ENCODE measurements around the gene HOXB3.

DNA sequence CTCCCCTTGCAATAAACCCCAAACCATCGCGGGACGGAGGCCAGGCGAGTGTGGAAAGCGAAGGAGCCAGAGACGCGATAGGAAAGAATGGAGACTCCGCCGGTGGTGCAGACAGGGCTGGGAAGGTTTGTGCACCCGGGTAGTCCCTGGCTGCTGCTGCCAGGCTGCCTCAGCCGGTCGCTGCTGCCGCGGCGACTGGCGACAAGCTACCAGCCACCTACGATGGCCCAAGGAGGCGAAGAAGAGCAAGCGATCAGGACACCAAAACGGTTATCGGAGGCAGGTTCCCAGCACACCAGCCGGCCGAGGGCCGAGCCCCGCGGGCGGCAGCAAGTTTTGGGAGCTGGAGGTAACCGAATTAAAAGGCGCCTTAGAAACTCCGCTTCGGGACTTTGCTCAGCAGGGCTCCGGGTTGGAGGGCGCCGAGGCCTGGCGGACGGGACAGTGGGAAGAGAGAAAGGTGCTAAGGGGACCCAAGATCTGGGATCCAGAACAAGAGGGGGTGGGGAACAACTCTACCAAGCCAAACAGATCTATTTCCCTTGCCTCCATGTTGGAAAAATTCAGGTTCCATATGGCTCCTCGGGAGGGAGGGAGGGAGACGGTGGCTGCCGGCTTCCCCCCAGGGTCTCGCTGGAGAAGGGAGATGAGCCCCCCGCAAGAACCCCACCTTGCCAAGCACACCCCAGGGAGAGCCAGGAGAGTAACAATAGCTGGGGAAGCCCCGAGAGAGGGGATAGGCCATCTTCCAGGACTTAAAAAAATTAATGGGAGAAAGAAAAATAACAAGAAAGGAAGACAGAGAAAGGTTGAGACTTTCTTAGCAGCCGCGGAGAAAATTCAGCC lies 35.4 kb downstream of the HOXB3 start:
- TF ChIP-seq, protein P1, sequence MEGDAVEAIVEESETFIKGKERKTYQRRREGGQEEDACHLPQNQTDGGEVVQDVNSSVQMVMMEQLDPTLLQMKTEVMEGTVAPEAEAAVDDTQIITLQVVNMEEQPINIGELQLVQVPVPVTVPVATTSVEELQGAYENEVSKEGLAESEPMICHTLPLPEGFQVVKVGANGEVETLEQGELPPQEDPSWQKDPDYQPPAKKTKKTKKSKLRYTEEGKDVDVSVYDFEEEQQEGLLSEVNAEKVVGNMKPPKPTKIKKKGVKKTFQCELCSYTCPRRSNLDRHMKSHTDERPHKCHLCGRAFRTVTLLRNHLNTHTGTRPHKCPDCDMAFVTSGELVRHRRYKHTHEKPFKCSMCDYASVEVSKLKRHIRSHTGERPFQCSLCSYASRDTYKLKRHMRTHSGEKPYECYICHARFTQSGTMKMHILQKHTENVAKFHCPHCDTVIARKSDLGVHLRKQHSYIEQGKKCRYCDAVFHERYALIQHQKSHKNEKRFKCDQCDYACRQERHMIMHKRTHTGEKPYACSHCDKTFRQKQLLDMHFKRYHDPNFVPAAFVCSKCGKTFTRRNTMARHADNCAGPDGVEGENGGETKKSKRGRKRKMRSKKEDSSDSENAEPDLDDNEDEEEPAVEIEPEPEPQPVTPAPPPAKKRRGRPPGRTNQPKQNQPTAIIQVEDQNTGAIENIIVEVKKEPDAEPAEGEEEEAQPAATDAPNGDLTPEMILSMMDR (conservative IDR thresholded peaks at IDR 0.05) = no peak
- TF ChIP-seq ZFX (IDR thresholded peaks at IDR 0.05) = no peak
